GM18907 (cell line): ENCODE data around the gene SLC35F5.
A peak's percentile ranks its signal among the peaks of the same experiment; 100 is the strongest.
"Not testable (repeated sequence)": the region's sequence is repeated elsewhere in the genome, so short reads cannot be mapped to it uniquely, and the experiment has no call there.

Experiments used
- ATAC-seq: cut with Tn5 transposase; IDR thresholded peaks from one replicate; pipeline ENCODE4 v1.9.1; 2021; ENCODE audit warnings: mild to moderate bottlenecking, moderate library complexity; ENCODE audit not compliant: unreplicated experiment

Gene SLC35F5

GRCh38 chr2:113757138-113757657 is 756 bp upstream of the SLC35F5 start:
- ATAC-seq: no peak

GRCh38 chr2:113755835-113756354 is 547 bp downstream of the SLC35F5 start:
- peak; percentile 54 for ATAC-seq

- ATAC-seq: no peak
Measured at GRCh38 chr2:113755035-113755834, 1.2 kb downstream of the SLC35F5 start.

- ATAC-seq: no peak
Measured at GRCh38 chr2:113754160-113754559, 2.3 kb downstream of the SLC35F5 start.

- ATAC-seq: no peak
Measured at GRCh38 chr2:113750385-113750784, 6.1 kb downstream of the SLC35F5 start.

GRCh38 chr2:113741091-113741490 is 15.4 kb downstream of the SLC35F5 start:
- no peak for ATAC-seq

- ATAC-seq: no peak
Measured at GRCh38 chr2:113739849-113740248, 16.6 kb downstream of the SLC35F5 start.

- ATAC-seq: peak; percentile 92
Measured at GRCh38 chr2:113734185-113734584, 22.3 kb downstream of the SLC35F5 start.

GRCh38 chr2:113724010-113724409 is 32.4 kb downstream of the SLC35F5 start:
- no peak for ATAC-seq

GRCh38 chr2:113723411-113723810 is 33.0 kb downstream of the SLC35F5 start:
- no peak for ATAC-seq

- no peak for ATAC-seq
Measured at GRCh38 chr2:113720167-113720566, 36.3 kb downstream of the SLC35F5 start.

- no peak for ATAC-seq
Measured at GRCh38 chr2:113716291-113716690, 40.2 kb downstream of the SLC35F5 start.

GRCh38 chr2:113712941-113713340 is 43.5 kb downstream of the SLC35F5 start:
- ATAC-seq: no peak

- no peak for ATAC-seq
Measured at GRCh38 chr2:113711851-113712250, 44.6 kb downstream of the SLC35F5 start.

- no peak for ATAC-seq
Measured at GRCh38 chr2:113709022-113709421, 47.4 kb downstream of the SLC35F5 start.

GRCh38 chr2:113707106-113707505 is 49.3 kb downstream of the SLC35F5 start:
- no peak for ATAC-seq

GRCh38 chr2:113705982-113706523 is 50.4 kb downstream of the SLC35F5 start:
- ATAC-seq: no peak

GRCh38 chr2:113704300-113704993 is 52.0 kb downstream of the SLC35F5 start:
- ATAC-seq: not testable (repeated sequence)

GRCh38 chr2:113703386-113704299 is 52.8 kb downstream of the SLC35F5 start:
- ATAC-seq: no peak

GRCh38 chr2:113700186-113700841 is 56.1 kb downstream of the SLC35F5 start:
- peak; percentile 81 for ATAC-seq
